ENCODE measurements around the gene PITPNC1. TPM values are rescaled to one million over a fixed set of nuclear protein-coding genes. Genes with fewer than 3 reads are reported as not detected.

Gene PITPNC1
- total and polyA plus RNA-seq, 2 donors (not counting 1 experiment from before 2014, with no cell fraction given): 4.7 to 26.1 TPM

DNA sequence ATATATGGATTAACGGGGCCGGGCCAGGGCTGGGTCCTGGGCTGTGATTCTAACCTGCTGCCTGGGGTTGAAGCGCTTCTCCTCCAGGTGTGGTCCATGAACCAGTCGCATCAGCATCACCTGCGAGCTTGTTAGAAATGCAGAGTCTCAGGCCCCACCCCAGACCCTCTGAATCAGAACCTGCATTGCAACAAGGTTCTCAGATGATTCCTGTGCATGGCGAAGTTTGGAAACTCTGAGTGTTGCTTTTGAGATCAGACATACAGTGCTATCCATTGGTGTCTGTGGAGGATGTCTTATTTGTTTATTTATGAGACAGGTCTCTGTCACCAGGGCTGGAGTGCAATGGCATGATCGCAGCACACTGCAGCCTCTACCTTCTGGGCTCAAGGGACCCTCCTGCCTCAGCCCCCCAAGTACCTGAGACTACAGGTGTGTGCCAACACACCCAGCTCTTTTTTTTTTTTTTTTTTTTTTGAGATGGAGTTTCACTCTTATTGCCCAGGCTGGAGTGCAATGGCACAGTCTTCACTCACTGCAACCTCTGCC, 99.8 kb downstream of the PITPNC1 start:
- no peak overlapping the region for H3K27ac Mint-ChIP-seq
- Histone ChIP-seq H3K9ac (ENCODE audit: low read length) (no peak overlapping the region), H3K79me2 (ENCODE audit: control insufficient read depth, insufficient read depth, low read length) (peaks cover 8% of the 10 kb centered on the region), H3K4me3 (ENCODE audit: control extremely low read depth in 1 of 5, extremely low read depth in 1 of 5, insufficient read depth in 1 of 5, low read depth in 2 of 5, low read length in 4 of 5) (no peak overlapping the region), H3K4me2 (replicated peaks; ENCODE audit: low read depth, low read length, poor library complexity, severe bottlenecking) (no peak overlapping the region), H3K9me3 (ENCODE audit: control extremely low read depth in 1 of 3, control insufficient read depth in 2 of 3, insufficient read depth in 1 of 3, low read length in 2 of 3) (no peaks in the 10 kb centered on the region), H4K20me1 (ENCODE audit: control insufficient read depth, insufficient read depth, low read length, poor library complexity, severe bottlenecking) (no peaks in the 10 kb centered on the region), H3K4me1 (ENCODE audit: control insufficient read depth in 2 of 2, insufficient read depth in 2 of 2, low read length in 2 of 2) (peaks cover 0 to 8% of the 10 kb centered on the region in 2 donors), H3K27me3 (replicated peaks in 1 of 4; ENCODE audit: control extremely low read depth in 1 of 4, control insufficient read depth in 3 of 4, insufficient read depth in 4 of 4, low read length in 3 of 4) (no peaks in the 10 kb centered on the region), H3K36me3 (replicated peaks in 1 of 2; ENCODE audit: control extremely low read depth in 1 of 2, control insufficient read depth in 1 of 2, extremely low read depth in 1 of 2, insufficient read depth in 2 of 2, low read length in 1 of 2) (no peaks in the 10 kb centered on the region), H2AFZ (ENCODE audit: insufficient read depth, low read depth, low read length, poor library complexity, severe bottlenecking) (no peak overlapping the region), H3K27ac (ENCODE audit: low read length in 2 of 2) (no peak overlapping the region)
- H3K4me1 Mint-ChIP-seq: peaks cover 13% of the 10 kb centered on the region
- intact Hi-C loops (cut with micrococcal nuclease): loop anchor here (5.0 kb wide), 1 partner anchor 210 kb away; no protein-coding TSS in a partner anchor
- POLR2A ChIA-PET: interaction anchor here (0.6 to 0.7 kb wide), 2 partner anchors 21 to 241 kb away, joined by 3 to 7 read pairs; no protein-coding TSS in a partner anchor
- CTCF ChIA-PET: interaction anchor here (0.7 to 8.8 kb wide), 6 partner anchors 10 to 211 kb away, joined by 4 to 178 read pairs (median 11); partner anchors contain the start of gene PITPNC1
- no peaks in the 10 kb centered on the region for H3K27me3 Mint-ChIP-seq
- no peak for TF ChIP-seq EZH2 (IDR thresholded peaks at IDR 0.05; ENCODE audit: borderline replicate concordance, insufficient read depth, low read depth, low read length, poor library complexity, severe bottlenecking)
- no peaks in the 10 kb centered on the region for H3K9me3 Mint-ChIP-seq (ENCODE audit: insufficient read depth)
- ATAC-seq (ENCODE audit: low read depth) (no peak), DNase-seq (no peak)
- no peak overlapping the region for H3K4me3 Mint-ChIP-seq
- WGBS (ENCODE audit: insufficient coverage): 97% methylated on average over 6 of the region's 7 CpGs

DNA sequence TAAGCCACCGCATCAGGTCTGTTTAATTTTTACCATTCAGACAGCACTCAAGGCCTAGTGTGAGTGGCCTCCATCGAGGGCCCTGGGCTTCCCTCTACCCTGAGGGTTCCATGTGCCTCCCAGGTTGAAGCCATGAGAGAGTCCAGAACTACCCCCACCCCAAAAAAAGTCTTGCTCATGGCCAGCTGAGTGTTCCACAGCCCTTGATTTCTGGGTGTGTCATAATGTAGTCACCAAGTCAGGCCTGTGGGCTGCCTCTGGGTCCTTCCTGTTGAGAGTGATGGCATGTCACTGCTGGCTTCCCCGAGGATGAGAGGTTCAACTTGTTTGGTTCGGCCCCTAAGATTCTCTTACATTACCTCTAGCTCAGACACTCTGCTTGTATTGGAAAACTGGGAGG, 100.6 kb downstream of the PITPNC1 start:
- H4K20me1 ChIP-seq (ENCODE audit: control insufficient read depth, insufficient read depth, low read length, poor library complexity, severe bottlenecking): no peaks in the 10 kb centered on the region
- DNase-seq (no peak), ATAC-seq (ENCODE audit: low read depth) (no peak)
- ChIA-PET CTCF (interaction anchor here (0.7 to 8.8 kb wide), 3 partner anchors 9 to 101 kb away, joined by 4 to 178 read pairs (median 4); partner anchors contain the start of gene PITPNC1), POLR2A (no interaction called here)
- H3K27me3 Mint-ChIP-seq: no peaks in the 10 kb centered on the region
- H3K9ac ChIP-seq (ENCODE audit: low read length): no peak overlapping the region
- H3K27me3 ChIP-seq (replicated peaks in 1 of 4; ENCODE audit: control extremely low read depth in 1 of 4, control insufficient read depth in 3 of 4, insufficient read depth in 4 of 4, low read length in 3 of 4): no peaks in the 10 kb centered on the region
- H3K36me3 ChIP-seq (replicated peaks in 1 of 2; ENCODE audit: control extremely low read depth in 1 of 2, control insufficient read depth in 1 of 2, extremely low read depth in 1 of 2, insufficient read depth in 2 of 2, low read length in 1 of 2): no peaks in the 10 kb centered on the region
- no peaks in the 10 kb centered on the region for H3K9me3 ChIP-seq (ENCODE audit: control extremely low read depth in 1 of 3, control insufficient read depth in 2 of 3, insufficient read depth in 1 of 3, low read length in 2 of 3)
- H3K4me2 ChIP-seq (replicated peaks; ENCODE audit: low read depth, low read length, poor library complexity, severe bottlenecking): no peak overlapping the region
- peaks cover 16% of the 10 kb centered on the region for H3K4me1 Mint-ChIP-seq
- no peak overlapping the region for H3K4me3 Mint-ChIP-seq
- no peak overlapping the region for H3K27ac ChIP-seq (ENCODE audit: low read length in 2 of 2)
- no peak overlapping the region for H3K27ac Mint-ChIP-seq
- H3K79me2 ChIP-seq (ENCODE audit: control insufficient read depth, insufficient read depth, low read length): peaks cover 8% of the 10 kb centered on the region
- intact Hi-C loops (cut with micrococcal nuclease): loop anchor here (5.0 kb wide), 1 partner anchor 210 kb away; no protein-coding TSS in a partner anchor
- H3K4me1 ChIP-seq (ENCODE audit: control insufficient read depth in 2 of 2, insufficient read depth in 2 of 2, low read length in 2 of 2): peaks cover 0 to 8% of the 10 kb centered on the region in 2 donors
- no peak overlapping the region for H3K4me3 ChIP-seq (ENCODE audit: control extremely low read depth in 1 of 5, extremely low read depth in 1 of 5, insufficient read depth in 1 of 5, low read depth in 2 of 5, low read length in 4 of 5)
- no peak for TF ChIP-seq EZH2 (IDR thresholded peaks at IDR 0.05; ENCODE audit: borderline replicate concordance, insufficient read depth, low read depth, low read length, poor library complexity, severe bottlenecking)
- TF ChIP-seq, protein P1, sequence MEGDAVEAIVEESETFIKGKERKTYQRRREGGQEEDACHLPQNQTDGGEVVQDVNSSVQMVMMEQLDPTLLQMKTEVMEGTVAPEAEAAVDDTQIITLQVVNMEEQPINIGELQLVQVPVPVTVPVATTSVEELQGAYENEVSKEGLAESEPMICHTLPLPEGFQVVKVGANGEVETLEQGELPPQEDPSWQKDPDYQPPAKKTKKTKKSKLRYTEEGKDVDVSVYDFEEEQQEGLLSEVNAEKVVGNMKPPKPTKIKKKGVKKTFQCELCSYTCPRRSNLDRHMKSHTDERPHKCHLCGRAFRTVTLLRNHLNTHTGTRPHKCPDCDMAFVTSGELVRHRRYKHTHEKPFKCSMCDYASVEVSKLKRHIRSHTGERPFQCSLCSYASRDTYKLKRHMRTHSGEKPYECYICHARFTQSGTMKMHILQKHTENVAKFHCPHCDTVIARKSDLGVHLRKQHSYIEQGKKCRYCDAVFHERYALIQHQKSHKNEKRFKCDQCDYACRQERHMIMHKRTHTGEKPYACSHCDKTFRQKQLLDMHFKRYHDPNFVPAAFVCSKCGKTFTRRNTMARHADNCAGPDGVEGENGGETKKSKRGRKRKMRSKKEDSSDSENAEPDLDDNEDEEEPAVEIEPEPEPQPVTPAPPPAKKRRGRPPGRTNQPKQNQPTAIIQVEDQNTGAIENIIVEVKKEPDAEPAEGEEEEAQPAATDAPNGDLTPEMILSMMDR (IDR thresholded peaks at IDR 0.05): no peak
- no peaks in the 10 kb centered on the region for H3K9me3 Mint-ChIP-seq (ENCODE audit: insufficient read depth)
- WGBS (ENCODE audit: insufficient coverage): 100% methylated on average over 1 of the region's 4 CpGs
- H2AFZ ChIP-seq (ENCODE audit: insufficient read depth, low read depth, low read length, poor library complexity, severe bottlenecking): no peak overlapping the region
